Measurements from ENCODE around the gene TTC3.

Gene TTC3

DNA sequence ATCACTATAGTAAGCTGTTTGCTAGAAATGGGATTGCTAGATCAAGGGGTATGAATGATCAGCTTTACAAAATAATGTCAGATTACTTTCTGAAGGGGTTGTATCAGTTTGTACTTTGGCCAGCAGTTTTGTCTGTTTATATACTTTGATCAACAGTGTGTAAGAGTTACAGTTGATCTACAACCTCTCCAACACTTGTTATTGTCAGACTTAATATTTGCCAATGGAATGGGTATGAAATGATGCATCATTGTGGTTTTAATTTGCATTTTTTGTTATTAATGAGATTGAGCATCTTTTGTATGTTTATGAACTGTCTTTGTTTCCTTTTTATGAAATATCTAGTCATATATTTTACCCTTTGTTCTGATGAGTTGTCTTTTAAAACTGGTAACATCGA lies 4.3 kb downstream of the TTC3 start:
- H3K27me3 ChIP-seq, result no peaks in the 10 kb centered on the region
- DNase-seq, result no peak
- H3K4me1 ChIP-seq, result no peaks in the 10 kb centered on the region; the same call in 1 of the 2 replicates
- no peaks in the 10 kb centered on the region; the same call in 1 of the 2 replicates for H3K36me3 ChIP-seq
- H3K4me3 ChIP-seq (ENCODE audit: low read depth, low read length), result no peak overlapping the region
- TF ChIP-seq, protein P1, sequence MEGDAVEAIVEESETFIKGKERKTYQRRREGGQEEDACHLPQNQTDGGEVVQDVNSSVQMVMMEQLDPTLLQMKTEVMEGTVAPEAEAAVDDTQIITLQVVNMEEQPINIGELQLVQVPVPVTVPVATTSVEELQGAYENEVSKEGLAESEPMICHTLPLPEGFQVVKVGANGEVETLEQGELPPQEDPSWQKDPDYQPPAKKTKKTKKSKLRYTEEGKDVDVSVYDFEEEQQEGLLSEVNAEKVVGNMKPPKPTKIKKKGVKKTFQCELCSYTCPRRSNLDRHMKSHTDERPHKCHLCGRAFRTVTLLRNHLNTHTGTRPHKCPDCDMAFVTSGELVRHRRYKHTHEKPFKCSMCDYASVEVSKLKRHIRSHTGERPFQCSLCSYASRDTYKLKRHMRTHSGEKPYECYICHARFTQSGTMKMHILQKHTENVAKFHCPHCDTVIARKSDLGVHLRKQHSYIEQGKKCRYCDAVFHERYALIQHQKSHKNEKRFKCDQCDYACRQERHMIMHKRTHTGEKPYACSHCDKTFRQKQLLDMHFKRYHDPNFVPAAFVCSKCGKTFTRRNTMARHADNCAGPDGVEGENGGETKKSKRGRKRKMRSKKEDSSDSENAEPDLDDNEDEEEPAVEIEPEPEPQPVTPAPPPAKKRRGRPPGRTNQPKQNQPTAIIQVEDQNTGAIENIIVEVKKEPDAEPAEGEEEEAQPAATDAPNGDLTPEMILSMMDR (IDR thresholded peaks at IDR 0.05; ENCODE audit: low read depth, low read length), result no peak
- no peaks in the 10 kb centered on the region for H3K9me3 ChIP-seq

DNA sequence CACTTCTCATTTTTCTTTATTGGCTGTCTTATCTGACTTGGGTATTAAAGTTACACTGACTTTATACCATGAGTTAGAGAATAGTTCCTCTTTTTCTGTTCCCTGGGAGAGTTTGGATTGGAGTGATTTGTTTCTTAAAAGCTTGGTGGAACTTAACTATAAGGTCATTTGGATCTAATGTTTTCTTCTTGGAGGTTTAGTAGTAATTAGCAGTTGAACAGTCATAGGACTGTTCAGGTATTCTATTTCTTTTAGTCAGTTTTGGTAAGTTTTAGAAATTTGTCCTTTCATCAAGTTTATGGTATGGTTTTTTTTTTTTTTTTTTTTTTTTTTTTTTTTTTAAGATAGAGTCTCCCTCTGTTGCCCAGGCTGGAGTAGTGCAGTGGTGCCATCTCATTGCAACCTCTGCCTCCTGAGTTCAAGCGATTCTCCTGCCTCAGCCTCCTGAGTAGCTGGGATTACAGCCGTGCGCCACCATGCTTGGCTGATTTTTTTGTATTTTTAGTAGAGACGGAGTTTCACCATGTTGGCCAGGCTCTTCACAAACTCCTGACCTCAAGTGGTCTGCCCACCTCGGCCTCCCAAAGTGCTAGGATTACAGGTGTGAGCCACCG lies 6.3 kb downstream of the TTC3 start:
- TF ChIP-seq, protein P1 (IDR thresholded peaks at IDR 0.05; ENCODE audit: low read depth, low read length), result peak; percentile 32
- Histone ChIP-seq H3K4me1 (no peaks in the 10 kb centered on the region; the same call in 1 of the 2 replicates), H3K9me3 (no peaks in the 10 kb centered on the region), H3K27me3 (no peaks in the 10 kb centered on the region), H3K4me3 (ENCODE audit: low read depth, low read length) (no peak overlapping the region), H3K36me3 (no peaks in the 10 kb centered on the region)
- DNase-seq, result no peak

DNA sequence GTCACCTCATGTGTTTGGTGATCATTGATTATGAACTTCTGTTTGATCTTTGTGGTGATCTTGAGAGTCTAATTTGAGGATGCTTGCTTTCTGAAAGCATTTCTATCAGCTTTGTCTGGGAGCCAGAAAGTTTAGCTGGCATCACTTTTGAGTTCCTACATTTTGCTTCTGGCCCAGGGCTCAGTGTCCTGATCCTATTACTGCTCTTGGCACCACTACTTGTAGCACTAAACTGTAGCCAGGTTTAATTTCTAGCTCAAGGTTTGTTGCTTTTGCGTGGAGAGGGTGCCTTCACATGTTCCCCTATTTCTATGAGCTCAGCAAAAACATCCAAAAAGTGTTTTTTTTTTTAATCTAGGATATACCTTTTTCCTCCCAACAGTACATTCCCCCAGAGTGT lies 9.3 kb downstream of the TTC3 start:
- TF ChIP-seq, protein P1 (IDR thresholded peaks at IDR 0.05; ENCODE audit: low read depth, low read length), result no peak
- Histone ChIP-seq H3K4me3 (ENCODE audit: low read depth, low read length) (no peak overlapping the region), H3K27me3 (no peaks in the 10 kb centered on the region), H3K9me3 (no peaks in the 10 kb centered on the region), H3K36me3 (no peaks in the 10 kb centered on the region), H3K4me1 (no peaks in the 10 kb centered on the region; the same call in 1 of the 2 replicates)
- DNase-seq, result no peak

DNA sequence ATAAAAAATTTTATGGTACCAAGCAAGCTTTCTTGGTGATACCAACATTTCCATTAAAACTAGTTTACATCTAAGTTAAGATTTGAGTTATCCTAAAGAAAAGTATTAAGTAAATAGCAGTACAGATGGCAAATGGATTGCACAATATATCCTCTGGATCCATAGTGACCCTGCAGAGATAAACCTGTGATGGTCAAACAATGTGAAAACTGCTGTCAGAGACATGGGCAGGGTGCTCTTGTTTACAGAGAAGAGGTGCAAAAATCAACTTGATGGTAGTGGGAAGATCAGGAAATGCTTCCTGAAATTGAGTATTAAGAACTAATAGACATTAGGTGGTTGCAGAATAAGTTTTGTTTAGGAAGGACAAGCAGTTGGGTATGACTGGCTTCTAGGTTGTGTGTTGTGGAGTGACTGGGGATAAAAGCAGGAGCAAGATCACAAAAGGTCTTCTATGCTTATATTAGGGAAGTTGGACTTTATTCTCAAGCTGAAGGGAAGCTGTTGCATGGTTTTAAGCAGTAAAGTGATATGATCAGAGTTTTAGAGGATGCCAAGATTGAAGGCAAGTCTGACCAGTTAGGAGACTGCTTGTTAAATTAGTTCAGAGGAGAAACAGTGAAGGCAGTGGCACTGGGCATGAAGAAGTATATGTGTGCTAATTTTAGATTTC lies 9.9 kb downstream of the TTC3 start:
- H3K4me3 ChIP-seq (ENCODE audit: low read depth, low read length), result no peak overlapping the region
- H3K36me3 ChIP-seq, result no peaks in the 10 kb centered on the region; the same call in 1 of the 2 replicates
- no peak for DNase-seq
- no peaks in the 10 kb centered on the region; the same call in 1 of the 2 replicates for H3K4me1 ChIP-seq
- TF ChIP-seq, protein P1 (IDR thresholded peaks at IDR 0.05; ENCODE audit: low read depth, low read length), result no peak
- H3K27me3 ChIP-seq, result no peaks in the 10 kb centered on the region
- no peaks in the 10 kb centered on the region for H3K9me3 ChIP-seq

DNA sequence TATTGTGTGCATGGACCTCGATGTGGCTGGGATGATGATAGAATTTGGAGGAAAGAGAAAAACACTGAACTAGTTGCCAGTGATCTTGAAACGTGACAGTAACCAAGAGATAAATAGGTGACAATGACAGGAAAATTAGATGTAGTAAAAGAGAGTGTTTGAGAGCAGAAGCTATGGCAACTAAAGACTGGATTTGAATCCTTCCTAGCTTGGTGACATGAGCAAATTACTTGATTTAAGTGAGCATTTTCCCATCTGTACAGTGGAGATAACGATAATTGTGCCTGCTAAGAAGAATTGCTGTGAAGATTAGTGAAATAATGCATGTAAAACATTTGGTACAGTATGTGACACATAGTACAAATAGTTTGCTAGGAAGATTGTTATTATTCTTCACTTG lies 12.7 kb downstream of the TTC3 start:
- H3K27me3 ChIP-seq, result no peaks in the 10 kb centered on the region
- no peak overlapping the region for H3K4me3 ChIP-seq (ENCODE audit: low read depth, low read length)
- DNase-seq, result no peak
- TF ChIP-seq, protein P1 (IDR thresholded peaks at IDR 0.05; ENCODE audit: low read depth, low read length), result no peak
- H3K4me1 ChIP-seq, result no peaks in the 10 kb centered on the region; the same call in 1 of the 2 replicates
- no peaks in the 10 kb centered on the region for H3K9me3 ChIP-seq
- H3K36me3 ChIP-seq, result peaks cover 13% of the 10 kb centered on the region

GRCh38 chr21:37087188-37087587 lies 14.1 kb downstream of the TTC3 start:
- Histone ChIP-seq H3K9me3 (no peaks in the 10 kb centered on the region), H3K4me1 (no peaks in the 10 kb centered on the region; the same call in 1 of the 2 replicates), H3K36me3 (peaks cover 16% of the 10 kb centered on the region), H3K27me3 (no peaks in the 10 kb centered on the region), H3K4me3 (ENCODE audit: low read depth, low read length) (no peak overlapping the region)
- TF ChIP-seq, protein P1 (IDR thresholded peaks at IDR 0.05; ENCODE audit: low read depth, low read length), result peak; percentile 69
- DNase-seq, result peak; percentile 34

All from BE2C (cell line).